ENCODE measurements around the gene ABCC12.

Gene ABCC12

GRCh38 chr16:48180868-48181480 is 25.2 kb upstream of the ABCC12 start:
- no peaks in the 10 kb centered on the region for H3K4me1 ChIP-seq (ENCODE audit: insufficient read depth, low read length, severe bottlenecking)
- H3K27ac ChIP-seq (ENCODE audit: low read depth, low read length, poor library complexity, severe bottlenecking) = no peak overlapping the region
- no peaks in the 10 kb centered on the region for H3K27me3 ChIP-seq (ENCODE audit: insufficient read depth, low read length)
- no peak overlapping the region for H3K9ac ChIP-seq (ENCODE audit: low read length)
- no peaks in the 10 kb centered on the region for H3K9me2 ChIP-seq (ENCODE audit: low read depth, low read length)
- H3F3A ChIP-seq (ENCODE audit: insufficient read depth, low read length) = no peaks in the 10 kb centered on the region
- H3K9me3 ChIP-seq (ENCODE audit: low read length) = no peaks in the 10 kb centered on the region
- no peak overlapping the region for H3K4me3 ChIP-seq (ENCODE audit: low read depth, low read length, poor library complexity, severe bottlenecking)
- H3K36me3 ChIP-seq (ENCODE audit: insufficient read depth, low read length) = no peaks in the 10 kb centered on the region
- no peaks in the 10 kb centered on the region for H4K20me1 ChIP-seq (ENCODE audit: insufficient read depth, low read length)
- no peak overlapping the region for H3K4me2 ChIP-seq (ENCODE audit: low read length)
- TF ChIP-seq EZH2 (IDR thresholded peaks at IDR 0.05; ENCODE audit: borderline replicate concordance, low read length) = no peak
- TF ChIP-seq CTCF (IDR thresholded peaks at IDR 0.05; ENCODE audit: low read length) = no peak
- H3K79me2 ChIP-seq (ENCODE audit: insufficient read depth, low read length) = no peaks in the 10 kb centered on the region
- no peak overlapping the region for H2AFZ ChIP-seq (ENCODE audit: low read length)

- no peaks in the 10 kb centered on the region for H3K9me3 ChIP-seq (ENCODE audit: low read length)
- no peak overlapping the region for H3K9ac ChIP-seq (ENCODE audit: low read length)
- H4K20me1 ChIP-seq (ENCODE audit: insufficient read depth, low read length) = no peaks in the 10 kb centered on the region
- TF ChIP-seq CTCF (IDR thresholded peaks at IDR 0.05; ENCODE audit: low read length) (no peak), EZH2 (IDR thresholded peaks at IDR 0.05; ENCODE audit: borderline replicate concordance, low read length) (no peak)
- H3K4me2 ChIP-seq (ENCODE audit: low read length) = no peak overlapping the region
- no peaks in the 10 kb centered on the region for H3F3A ChIP-seq (ENCODE audit: insufficient read depth, low read length)
- H3K4me1 ChIP-seq (ENCODE audit: insufficient read depth, low read length, severe bottlenecking) = no peaks in the 10 kb centered on the region
- H3K4me3 ChIP-seq (ENCODE audit: low read depth, low read length, poor library complexity, severe bottlenecking) = no peak overlapping the region
- no peaks in the 10 kb centered on the region for H3K27me3 ChIP-seq (ENCODE audit: insufficient read depth, low read length)
- H3K9me2 ChIP-seq (ENCODE audit: low read depth, low read length) = no peaks in the 10 kb centered on the region
- H3K36me3 ChIP-seq (ENCODE audit: insufficient read depth, low read length) = no peaks in the 10 kb centered on the region
- no peaks in the 10 kb centered on the region for H3K79me2 ChIP-seq (ENCODE audit: insufficient read depth, low read length)
- H2AFZ ChIP-seq (ENCODE audit: low read length) = no peak overlapping the region
- H3K27ac ChIP-seq (ENCODE audit: low read depth, low read length, poor library complexity, severe bottlenecking) = no peak overlapping the region
These were observed 21.0 kb upstream of the ABCC12 start for GRCh38 chr16:48176635-48177408.

- no peaks in the 10 kb centered on the region for H3F3A ChIP-seq (ENCODE audit: insufficient read depth, low read length)
- H3K4me3 ChIP-seq (ENCODE audit: low read depth, low read length, poor library complexity, severe bottlenecking) = no peak overlapping the region
- no peak overlapping the region for H3K27ac ChIP-seq (ENCODE audit: low read depth, low read length, poor library complexity, severe bottlenecking)
- no peaks in the 10 kb centered on the region for H3K79me2 ChIP-seq (ENCODE audit: insufficient read depth, low read length)
- H3K27me3 ChIP-seq (ENCODE audit: insufficient read depth, low read length) = no peaks in the 10 kb centered on the region
- no peak overlapping the region for H2AFZ ChIP-seq (ENCODE audit: low read length)
- H4K20me1 ChIP-seq (ENCODE audit: insufficient read depth, low read length) = no peaks in the 10 kb centered on the region
- H3K4me1 ChIP-seq (ENCODE audit: insufficient read depth, low read length, severe bottlenecking) = no peaks in the 10 kb centered on the region
- H3K9me3 ChIP-seq (ENCODE audit: low read length) = no peaks in the 10 kb centered on the region
- H3K9ac ChIP-seq (ENCODE audit: low read length) = no peak overlapping the region
- H3K9me2 ChIP-seq (ENCODE audit: low read depth, low read length) = no peaks in the 10 kb centered on the region
- H3K4me2 ChIP-seq (ENCODE audit: low read length) = no peak overlapping the region
- H3K36me3 ChIP-seq (ENCODE audit: insufficient read depth, low read length) = no peaks in the 10 kb centered on the region
- no peak for TF ChIP-seq CTCF (IDR thresholded peaks at IDR 0.05; ENCODE audit: low read length)
- no peak for TF ChIP-seq EZH2 (IDR thresholded peaks at IDR 0.05; ENCODE audit: borderline replicate concordance, low read length)
These were observed 18.1 kb upstream of the ABCC12 start for GRCh38 chr16:48173889-48174288.
